ENCODE measurements around the gene CACNA2D2.

- TF ChIP-seq POLR2A (IDR thresholded peaks at IDR 0.05) = no peak
- TF ChIP-seq, protein P1, sequence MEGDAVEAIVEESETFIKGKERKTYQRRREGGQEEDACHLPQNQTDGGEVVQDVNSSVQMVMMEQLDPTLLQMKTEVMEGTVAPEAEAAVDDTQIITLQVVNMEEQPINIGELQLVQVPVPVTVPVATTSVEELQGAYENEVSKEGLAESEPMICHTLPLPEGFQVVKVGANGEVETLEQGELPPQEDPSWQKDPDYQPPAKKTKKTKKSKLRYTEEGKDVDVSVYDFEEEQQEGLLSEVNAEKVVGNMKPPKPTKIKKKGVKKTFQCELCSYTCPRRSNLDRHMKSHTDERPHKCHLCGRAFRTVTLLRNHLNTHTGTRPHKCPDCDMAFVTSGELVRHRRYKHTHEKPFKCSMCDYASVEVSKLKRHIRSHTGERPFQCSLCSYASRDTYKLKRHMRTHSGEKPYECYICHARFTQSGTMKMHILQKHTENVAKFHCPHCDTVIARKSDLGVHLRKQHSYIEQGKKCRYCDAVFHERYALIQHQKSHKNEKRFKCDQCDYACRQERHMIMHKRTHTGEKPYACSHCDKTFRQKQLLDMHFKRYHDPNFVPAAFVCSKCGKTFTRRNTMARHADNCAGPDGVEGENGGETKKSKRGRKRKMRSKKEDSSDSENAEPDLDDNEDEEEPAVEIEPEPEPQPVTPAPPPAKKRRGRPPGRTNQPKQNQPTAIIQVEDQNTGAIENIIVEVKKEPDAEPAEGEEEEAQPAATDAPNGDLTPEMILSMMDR (IDR thresholded peaks at IDR 0.05) = no peak
These were observed 168.9 kb downstream of the CACNA2D2 start for GRCh38 chr3:50334339-50335075.
